Measurements from ENCODE around the gene PTMA. TPM values are rescaled to one million over a fixed set of nuclear protein-coding genes. Genes with fewer than 3 reads are reported as not detected.
"Not testable (repeated sequence)": the region's sequence is repeated elsewhere in the genome, so short reads cannot be mapped to it uniquely, and the experiment has no call there.

Gene PTMA, protein sequence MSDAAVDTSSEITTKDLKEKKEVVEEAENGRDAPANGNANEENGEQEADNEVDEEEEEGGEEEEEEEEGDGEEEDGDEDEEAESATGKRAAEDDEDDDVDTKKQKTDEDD
- polyA plus RNA-seq (ENCODE audit: insufficient read length), result 486 TPM

DNA sequence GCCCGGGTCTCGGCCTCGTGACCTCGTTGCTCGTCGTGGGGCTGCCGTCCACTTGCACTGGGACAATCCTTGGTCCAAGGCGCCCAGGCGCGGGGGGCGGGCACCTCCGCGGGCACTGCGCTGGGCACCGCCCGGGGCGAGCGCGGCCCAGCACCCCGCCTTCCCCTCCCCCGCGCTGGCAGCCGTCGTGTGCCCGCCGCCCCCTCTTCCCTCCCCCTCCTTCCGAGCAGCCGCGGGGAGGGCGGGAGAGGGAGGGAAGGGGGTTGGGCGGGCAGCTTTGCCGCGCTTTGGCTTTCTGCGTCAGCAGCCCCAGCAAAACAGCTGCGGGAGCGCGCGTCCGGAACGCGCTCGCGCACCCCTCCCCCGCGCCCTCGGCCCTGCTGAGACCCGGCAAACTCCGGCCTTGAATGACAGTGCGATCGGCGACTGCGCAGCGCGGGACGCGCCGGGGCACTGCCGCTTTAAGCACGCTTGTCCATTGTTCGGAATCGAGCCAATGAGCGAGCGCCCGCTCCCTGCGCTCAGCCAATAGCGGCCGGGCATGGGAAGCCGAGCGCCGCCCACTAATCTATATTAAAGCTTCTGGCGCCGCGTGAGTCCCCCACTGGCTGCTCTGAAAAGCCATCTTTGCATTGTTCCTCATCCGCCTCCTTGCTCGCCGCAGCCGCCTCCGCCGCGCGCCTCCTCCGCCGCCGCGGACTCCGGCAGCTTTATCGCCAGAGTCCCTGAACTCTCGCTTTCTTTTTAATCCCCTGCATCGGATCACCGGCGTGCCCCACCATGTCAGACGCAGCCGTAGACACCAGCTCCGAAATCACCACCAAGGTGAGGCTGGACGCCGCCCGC, at the start of gene PTMA:
Gene PTMA, plus strand, starts transcription at position 599 of the 846 bp plus-strand sequence. Its CDS starts 182 bp downstream, at position 781.
- DNase-seq (ENCODE audit: low read depth), result peak; percentile 100

DNA sequence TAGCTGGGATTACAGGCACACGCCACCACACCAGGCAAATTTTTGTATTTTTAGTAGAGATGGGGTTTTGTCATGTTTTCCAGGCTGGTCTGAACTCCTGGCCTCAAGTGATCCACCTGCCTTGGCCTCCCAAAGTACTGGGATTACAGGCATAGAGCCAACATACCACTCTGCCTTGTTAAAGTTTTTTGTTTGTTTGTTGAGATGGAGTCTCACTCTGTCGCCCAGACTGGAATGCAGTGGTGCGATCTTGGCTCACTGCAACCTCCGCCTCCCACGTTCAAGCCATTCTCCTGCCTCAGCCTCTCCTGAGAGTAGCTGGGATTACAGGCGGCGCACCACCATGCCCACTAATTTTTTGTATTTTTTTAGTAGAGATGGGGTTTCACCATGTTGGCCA, 48.3 kb upstream of the PTMA start:
- not testable (repeated sequence) for DNase-seq (ENCODE audit: low read depth)

GRCh38 chr2:231660860-231661259, 47.5 kb upstream of the PTMA start:
- DNase-seq (ENCODE audit: low read depth), result no peak

DNA sequence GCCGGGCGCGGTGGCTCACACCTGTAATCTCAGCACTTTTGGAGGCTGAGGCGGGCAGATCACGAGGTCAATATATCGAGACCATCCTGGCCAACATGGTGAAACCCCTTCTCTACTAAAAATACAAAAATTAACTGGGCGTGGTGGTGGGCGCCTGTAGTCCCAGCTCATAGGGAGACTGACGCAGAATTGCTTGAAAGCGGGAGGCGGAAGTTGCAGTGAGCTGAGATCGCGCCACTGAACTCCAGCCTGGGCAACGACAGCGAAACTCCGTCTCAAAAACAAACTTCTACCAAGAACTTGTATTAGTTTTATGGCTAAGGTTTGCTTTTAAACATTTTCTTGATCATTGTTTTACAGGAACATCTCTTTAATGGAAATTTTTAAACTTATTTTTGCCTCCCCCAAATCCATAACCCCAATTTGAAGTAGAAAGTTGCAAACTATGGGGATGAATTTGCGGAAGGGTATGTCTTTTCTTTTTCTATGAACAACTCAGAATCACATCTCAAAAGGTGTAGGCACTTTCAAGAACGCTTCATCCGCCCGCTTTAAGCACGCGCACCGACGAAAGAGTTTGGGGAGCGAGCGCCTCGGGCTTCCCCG, 46.8 kb upstream of the PTMA start:
- no peak for DNase-seq (ENCODE audit: low read depth)

- DNase-seq (ENCODE audit: low read depth), result peak; percentile 88
Observed at GRCh38 chr2:231662028-231662810, 46.1 kb upstream of the PTMA start.

- DNase-seq (ENCODE audit: low read depth), result no peak
Observed at GRCh38 chr2:231662811-231663457, 45.4 kb upstream of the PTMA start.

DNA sequence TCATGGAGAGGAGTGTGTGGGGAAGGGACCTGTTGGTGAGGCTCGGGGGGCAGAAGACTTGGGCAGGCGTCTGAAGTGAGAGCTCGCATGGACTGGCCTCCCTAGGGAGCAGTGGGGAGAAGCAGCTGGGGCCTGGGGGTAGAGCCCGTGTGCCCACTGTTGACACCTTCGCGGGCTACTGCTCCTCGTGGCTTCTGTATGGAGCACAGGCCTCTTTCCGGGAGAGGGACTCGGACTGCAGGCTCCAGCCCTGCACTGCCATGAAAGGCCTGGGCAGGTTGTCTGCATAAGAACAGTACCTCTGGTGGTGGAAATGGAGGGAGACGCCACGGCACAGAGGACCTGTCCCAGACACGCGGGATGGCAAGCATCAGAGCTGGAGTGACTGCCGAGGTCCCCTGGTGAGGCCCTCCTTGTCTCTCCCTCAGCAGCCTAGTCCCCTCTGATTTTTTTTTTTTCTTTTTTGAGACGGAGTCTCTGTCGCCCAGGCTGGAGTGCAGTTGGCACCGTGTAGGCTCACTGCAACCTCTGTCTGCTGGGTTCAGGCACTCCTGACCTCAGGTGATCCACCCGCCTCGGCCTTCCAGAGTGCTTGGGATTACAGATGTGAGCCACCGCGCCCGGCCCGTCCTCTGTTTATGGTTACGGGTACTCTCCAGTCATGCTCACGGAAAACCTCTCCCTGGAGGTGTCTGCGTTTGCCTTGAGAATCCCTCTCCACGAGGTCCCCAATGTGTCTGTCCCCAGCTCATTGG, 44.7 kb upstream of the PTMA start:
- no peak for DNase-seq (ENCODE audit: low read depth)

DNA sequence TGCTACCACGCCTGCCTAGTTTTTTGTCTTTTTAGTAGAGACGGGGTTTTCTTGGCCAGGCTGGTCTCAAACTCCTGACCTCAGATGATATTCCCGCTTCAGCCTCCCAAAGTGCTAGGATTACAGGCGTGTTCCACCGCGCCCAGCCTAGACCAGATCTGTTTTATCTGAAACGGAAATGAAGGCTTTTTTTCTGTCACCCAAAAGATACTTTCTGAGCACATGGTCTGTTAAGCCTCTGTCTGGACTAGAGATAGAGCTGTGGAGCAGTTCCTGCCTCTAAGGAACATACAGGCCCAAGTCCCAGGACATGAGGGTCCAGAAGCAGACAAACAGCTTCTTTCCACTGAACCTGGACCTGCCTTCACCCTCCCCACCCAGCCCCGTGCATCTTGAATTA, 43.6 kb upstream of the PTMA start:
- DNase-seq (ENCODE audit: low read depth), result no peak

DNA sequence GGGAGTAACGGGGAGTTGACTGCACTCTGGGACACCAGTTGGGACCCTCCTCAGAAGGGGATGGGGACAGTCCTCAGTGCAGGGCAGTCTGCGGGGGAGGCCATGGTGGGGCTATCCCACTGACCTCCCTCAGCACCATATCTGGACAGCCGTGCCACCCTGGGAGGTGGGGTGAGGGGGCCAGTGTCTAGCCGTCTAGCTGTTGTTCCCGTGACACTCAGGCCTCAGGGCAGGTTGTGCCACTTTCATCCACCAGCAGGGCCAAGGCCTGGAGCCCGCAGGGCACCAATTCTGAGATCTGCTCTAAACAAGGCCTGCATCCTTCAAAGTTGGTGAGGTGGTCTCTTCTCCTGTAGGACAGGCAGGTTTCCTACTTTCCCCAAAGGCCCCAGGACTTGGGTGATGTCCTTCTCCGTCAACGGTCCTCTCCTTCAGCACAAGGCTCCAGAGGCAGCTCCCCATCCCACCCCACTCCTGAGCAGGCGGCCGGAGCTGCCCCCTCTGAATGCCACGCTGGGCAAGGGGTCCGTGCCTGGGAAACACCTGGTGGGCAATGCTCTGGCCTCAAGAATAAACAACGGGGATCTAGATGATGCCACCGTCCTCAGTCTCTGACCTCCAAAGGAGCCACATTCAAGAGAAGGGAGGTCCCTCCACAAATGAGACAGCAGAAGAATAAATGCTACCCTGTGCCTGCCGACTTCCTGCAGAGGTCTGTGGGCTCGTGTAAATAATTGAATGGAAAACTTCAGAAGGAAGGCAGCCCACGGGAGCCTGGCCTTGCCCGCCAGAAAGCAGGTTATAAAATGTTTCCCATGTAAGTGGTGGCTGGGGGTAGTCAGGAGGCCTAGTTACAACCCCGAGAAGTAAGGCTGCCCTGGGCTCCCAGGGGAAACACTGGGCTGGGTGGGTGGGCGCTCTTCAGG, 42.8 kb upstream of the PTMA start:
- DNase-seq (ENCODE audit: low read depth), result no peak

GRCh38 chr2:231666171-231667095, 41.9 kb upstream of the PTMA start:
- DNase-seq (ENCODE audit: low read depth), result no peak

GRCh38 chr2:231667096-231667427, 41.3 kb upstream of the PTMA start:
- no peak for DNase-seq (ENCODE audit: low read depth)

- no peak for DNase-seq (ENCODE audit: low read depth)
Observed at GRCh38 chr2:231667496-231667895, 40.8 kb upstream of the PTMA start.

- DNase-seq (ENCODE audit: low read depth), result no peak
Observed at GRCh38 chr2:231668981-231669380, 39.3 kb upstream of the PTMA start.

- no peak for DNase-seq (ENCODE audit: low read depth)
Observed at GRCh38 chr2:231671270-231672050, 36.9 kb upstream of the PTMA start.

GRCh38 chr2:231672617-231673347, 35.5 kb upstream of the PTMA start:
- no peak for DNase-seq (ENCODE audit: low read depth)

DNA sequence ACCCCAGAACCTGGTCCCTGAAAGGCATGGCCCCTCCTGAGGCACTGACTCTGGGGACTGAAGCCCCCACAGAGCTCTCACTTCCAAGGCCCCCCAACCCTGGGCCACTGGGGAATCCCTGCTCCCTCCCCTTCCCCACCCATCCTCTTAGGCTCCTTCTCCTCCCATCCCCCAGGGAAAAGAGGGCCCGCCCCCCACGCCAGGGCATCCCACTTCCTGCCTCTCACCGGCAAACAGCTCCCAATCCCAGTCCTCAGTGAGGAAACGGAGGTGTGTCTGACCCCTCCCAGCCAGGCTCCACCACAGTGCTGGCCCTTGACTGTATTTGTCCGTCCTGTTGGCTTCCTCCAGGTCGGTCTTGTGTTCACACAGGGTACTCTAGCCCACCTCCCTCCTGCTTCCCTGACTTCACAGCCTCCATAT, 35.0 kb upstream of the PTMA start:
- DNase-seq (ENCODE audit: low read depth), result no peak
